ENCODE data around the gene IPO9. TPM values are rescaled to one million over a fixed set of nuclear protein-coding genes. Genes with fewer than 3 reads are reported as not detected.

IPO9 gene
- total RNA-seq, 4 donors from 2014 or later: 7.2 to 16.3 (median 10.3) TPM

- Histone ChIP-seq H3K27ac (no peak overlapping the region), H3K9me3 (no peaks in the 10 kb centered on the region), H3K27me3 (no peaks in the 10 kb centered on the region), H3K36me3 (no peaks in the 10 kb centered on the region), H3K4me1 (peaks cover 28 to 29% of the 10 kb centered on the region in 2 donors), H3K4me3 (no peak overlapping the region)
- intact Hi-C loops (cut with DNase I; ENCODE audit: low total_unique reads) (no loop called here), in situ Hi-C loops (cut with MboI; ENCODE audit: low sequenced_read_pairs in 4 of 4) (loop anchor here in 1 of 4 donors (10.0 kb wide), 1 partner anchor 230 kb away; no protein-coding TSS in a partner anchor)
- no peak for ATAC-seq
- DNase-seq: no peak
- TF ChIP-seq POLR2A (IDR thresholded peaks at IDR 0.05): no peak
- peak in 1 of 5 experiments; percentile 25 for TF ChIP-seq CTCF (IDR thresholded peaks at IDR 0.05 in 4 of 5, conservative IDR thresholded peaks at IDR 0.05 in 1 of 5)
Observed at GRCh38 chr1:201795066-201795465, 33.9 kb upstream of the IPO9 start.

GRCh38 chr1:201800246-201800645 lies 28.7 kb upstream of the IPO9 start:
- Histone ChIP-seq H3K4me3 (no peak overlapping the region), H3K36me3 (no peaks in the 10 kb centered on the region), H3K4me1 (no peaks in the 10 kb centered on the region), H3K9me3 (no peaks in the 10 kb centered on the region), H3K27me3 (no peaks in the 10 kb centered on the region), H3K27ac (no peak overlapping the region)
- in situ Hi-C loops (cut with MboI; ENCODE audit: low sequenced_read_pairs in 4 of 4) (no loop called here), intact Hi-C loops (cut with DNase I; ENCODE audit: low total_unique reads) (no loop called here)
- no peak for TF ChIP-seq CTCF (IDR thresholded peaks at IDR 0.05 in 4 of 5, conservative IDR thresholded peaks at IDR 0.05 in 1 of 5)
- TF ChIP-seq POLR2A (IDR thresholded peaks at IDR 0.05): no peak
- DNase-seq (no peak), ATAC-seq (no peak)

DNA sequence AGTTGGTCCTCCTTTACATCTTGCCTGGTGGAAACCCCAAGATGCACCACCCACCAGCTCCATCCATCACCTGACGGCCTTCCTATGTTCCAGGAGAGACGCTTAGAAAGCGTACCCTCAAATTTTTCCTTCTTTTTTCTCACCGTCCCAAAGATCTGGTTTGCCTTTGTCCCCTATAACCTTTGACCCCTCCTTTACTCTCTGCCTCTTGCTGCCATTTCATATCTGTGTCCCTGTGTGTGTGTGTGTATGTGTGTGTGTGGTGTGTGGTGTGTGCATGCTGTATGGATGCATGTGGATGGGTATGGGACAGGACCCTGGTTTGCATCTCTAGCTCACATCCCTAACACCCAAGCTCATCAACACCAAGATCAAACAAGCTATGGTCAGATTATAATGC lies 22.2 kb upstream of the IPO9 start:
- ATAC-seq: no peak
- DNase-seq: no peak
- intact Hi-C loops (cut with DNase I; ENCODE audit: low total_unique reads): no loop called here
- Histone ChIP-seq H3K27me3 (no peaks in the 10 kb centered on the region), H3K4me1 (no peaks in the 10 kb centered on the region), H3K27ac (no peak overlapping the region), H3K4me3 (no peak overlapping the region), H3K36me3 (peaks cover 0 to 24% of the 10 kb centered on the region in 2 donors), H3K9me3 (no peaks in the 10 kb centered on the region)
- TF ChIP-seq POLR2A (IDR thresholded peaks at IDR 0.05) (no peak), CTCF (IDR thresholded peaks at IDR 0.05 in 4 of 5, conservative IDR thresholded peaks at IDR 0.05 in 1 of 5) (no peak)
- in situ Hi-C loops (cut with MboI; ENCODE audit: low sequenced_read_pairs in 4 of 4): no loop called here

GRCh38 chr1:201807958-201808632 lies 20.9 kb upstream of the IPO9 start:
- DNase-seq (no peak), ATAC-seq (no peak)
- intact Hi-C loops (cut with DNase I; ENCODE audit: low total_unique reads): no loop called here
- no peaks in the 10 kb centered on the region for H3K9me3 ChIP-seq
- H3K27me3 ChIP-seq: no peaks in the 10 kb centered on the region
- no peak overlapping the region for H3K4me3 ChIP-seq
- H3K4me1 ChIP-seq: no peaks in the 10 kb centered on the region
- no peak overlapping the region for H3K27ac ChIP-seq
- no peak for TF ChIP-seq CTCF (IDR thresholded peaks at IDR 0.05 in 4 of 5, conservative IDR thresholded peaks at IDR 0.05 in 1 of 5)
- TF ChIP-seq POLR2A (IDR thresholded peaks at IDR 0.05): no peak
- H3K36me3 ChIP-seq: peaks cover 0 to 33% of the 10 kb centered on the region in 2 donors
- in situ Hi-C loops (cut with MboI; ENCODE audit: low sequenced_read_pairs in 4 of 4): no loop called here

GRCh38 chr1:201808633-201808990 lies 20.3 kb upstream of the IPO9 start:
- Histone ChIP-seq H3K4me1 (no peaks in the 10 kb centered on the region), H3K36me3 (peaks cover 0 to 33% of the 10 kb centered on the region in 2 donors), H3K27me3 (no peaks in the 10 kb centered on the region), H3K9me3 (no peaks in the 10 kb centered on the region), H3K27ac (no peak overlapping the region), H3K4me3 (no peak overlapping the region)
- TF ChIP-seq CTCF (IDR thresholded peaks at IDR 0.05 in 4 of 5, conservative IDR thresholded peaks at IDR 0.05 in 1 of 5) (no peak), POLR2A (IDR thresholded peaks at IDR 0.05) (no peak)
- DNase-seq: no peak
- no peak for ATAC-seq
- in situ Hi-C loops (cut with MboI; ENCODE audit: low sequenced_read_pairs in 4 of 4) (no loop called here), intact Hi-C loops (cut with DNase I; ENCODE audit: low total_unique reads) (no loop called here)

Measured in gastrocnemius medialis (tissue), 4 donors.